PFSK-1 (cell line): Measurements from ENCODE around the gene IRX4.

Experiments
- POLR2AphosphoS5 ChIP-seq: IDR thresholded peaks from 2 replicates; pipeline ENCODE4 v1.6.1; 2012; ENCODE audit warnings: low read depth, mild to moderate bottlenecking, control low read depth, low read length, moderate library complexity
- REST ChIP-seq, 2 experiments: IDR thresholded peaks; 2 replicates each; pipeline versions ENCODE4 v1.6.1 to v1.8.0; 2011 to 2012; ENCODE audit warnings: low read depth in 2 of 2, low read length in 2 of 2, control low read depth in 1 of 2, inconsistent platforms in 1 of 2, mild to moderate bottlenecking in 1 of 2, moderate library complexity in 1 of 2; ENCODE audit not compliant: insufficient read depth in 1 of 2
- SIN3A ChIP-seq: IDR thresholded peaks from 2 replicates; pipeline ENCODE4 v1.6.1; 2012; ENCODE audit warnings: mild to moderate bottlenecking, low read length, moderate library complexity, borderline replicate concordance; ENCODE audit not compliant: insufficient read depth

DNA sequence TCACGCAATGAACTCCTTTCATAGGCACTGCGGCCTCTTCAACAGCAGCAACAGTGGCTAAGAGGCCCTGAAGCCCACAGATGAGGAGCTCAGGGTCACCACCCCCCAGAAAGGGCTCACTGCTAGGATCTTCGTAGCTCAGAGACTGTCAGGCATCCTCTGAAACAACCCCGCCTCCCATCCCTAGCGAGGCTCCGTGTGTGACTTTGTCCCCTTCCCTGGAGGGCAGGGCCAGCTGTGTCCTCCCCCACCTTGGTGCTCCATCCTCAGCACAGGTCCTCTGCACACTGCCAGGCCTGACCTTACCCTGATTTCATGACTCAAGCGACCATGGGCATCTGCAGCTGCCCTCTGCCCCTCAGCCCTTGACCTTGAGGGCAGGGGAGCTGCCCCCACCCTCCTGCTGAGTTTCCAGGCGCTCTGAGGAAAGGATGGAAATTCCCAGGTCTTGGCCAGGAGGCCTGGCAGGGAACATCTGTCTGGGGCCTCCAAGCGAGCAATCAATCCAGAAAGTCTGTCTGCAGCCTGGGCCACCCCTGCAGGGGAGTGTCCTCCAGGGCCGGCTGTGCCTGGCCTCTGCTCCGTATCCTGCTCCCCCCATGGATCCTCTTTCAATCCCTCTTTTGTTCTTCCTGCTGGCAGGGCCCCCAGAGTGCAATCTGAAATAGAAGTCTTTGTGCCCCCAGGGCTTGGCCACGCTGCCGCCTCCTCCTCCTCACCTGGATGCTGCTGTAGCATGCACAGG is 6.8 kb upstream of the IRX4 start:
- TF ChIP-seq REST (IDR thresholded peaks at IDR 0.05; ENCODE audit: insufficient read depth in 1 of 2, low read depth in 2 of 2, low read length in 2 of 2), result no peak
- TF ChIP-seq POLR2AphosphoS5, result no peak
- TF ChIP-seq SIN3A, result no peak
